Measurements from ENCODE around the gene ALOXE3.

DNA sequence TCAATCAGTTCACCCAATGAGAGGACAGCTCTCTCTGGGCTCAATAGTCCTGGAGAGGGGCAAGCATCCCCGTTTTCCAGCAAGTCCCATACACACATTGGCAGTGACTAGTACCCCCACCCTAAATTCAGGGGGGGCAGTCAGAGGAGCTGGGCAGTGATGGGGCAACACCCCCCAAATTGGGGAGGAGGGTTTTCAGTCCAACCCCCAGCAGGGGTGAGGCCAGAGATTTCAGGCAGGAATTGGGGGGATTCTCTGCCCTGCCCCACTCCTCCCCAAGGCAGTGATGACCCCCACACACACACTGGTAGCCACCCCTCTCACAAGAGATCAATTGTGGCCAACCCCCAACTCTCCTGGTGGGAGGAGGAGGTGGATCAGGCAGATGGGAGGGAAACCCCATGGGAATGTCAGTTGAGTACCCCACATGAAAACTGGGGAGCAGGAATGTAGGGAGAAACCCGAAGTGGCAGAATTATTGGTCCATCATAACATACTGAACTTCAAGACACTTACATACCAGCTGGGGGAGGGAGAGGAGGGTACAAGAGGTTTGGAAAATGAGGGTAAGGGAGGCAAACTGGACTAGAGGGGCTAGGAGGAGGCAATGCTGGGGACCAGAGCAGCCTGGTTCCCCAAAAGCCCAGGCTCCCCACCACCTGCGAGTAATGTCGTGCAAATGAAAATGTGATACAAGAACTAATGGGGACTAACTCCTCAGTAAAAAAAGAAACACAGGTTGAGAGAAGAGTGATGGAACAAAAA, 41.3 kb upstream of the ALOXE3 start:
- TF ChIP-seq, protein P1, sequence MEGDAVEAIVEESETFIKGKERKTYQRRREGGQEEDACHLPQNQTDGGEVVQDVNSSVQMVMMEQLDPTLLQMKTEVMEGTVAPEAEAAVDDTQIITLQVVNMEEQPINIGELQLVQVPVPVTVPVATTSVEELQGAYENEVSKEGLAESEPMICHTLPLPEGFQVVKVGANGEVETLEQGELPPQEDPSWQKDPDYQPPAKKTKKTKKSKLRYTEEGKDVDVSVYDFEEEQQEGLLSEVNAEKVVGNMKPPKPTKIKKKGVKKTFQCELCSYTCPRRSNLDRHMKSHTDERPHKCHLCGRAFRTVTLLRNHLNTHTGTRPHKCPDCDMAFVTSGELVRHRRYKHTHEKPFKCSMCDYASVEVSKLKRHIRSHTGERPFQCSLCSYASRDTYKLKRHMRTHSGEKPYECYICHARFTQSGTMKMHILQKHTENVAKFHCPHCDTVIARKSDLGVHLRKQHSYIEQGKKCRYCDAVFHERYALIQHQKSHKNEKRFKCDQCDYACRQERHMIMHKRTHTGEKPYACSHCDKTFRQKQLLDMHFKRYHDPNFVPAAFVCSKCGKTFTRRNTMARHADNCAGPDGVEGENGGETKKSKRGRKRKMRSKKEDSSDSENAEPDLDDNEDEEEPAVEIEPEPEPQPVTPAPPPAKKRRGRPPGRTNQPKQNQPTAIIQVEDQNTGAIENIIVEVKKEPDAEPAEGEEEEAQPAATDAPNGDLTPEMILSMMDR (conservative IDR thresholded peaks at IDR 0.05; ENCODE audit: low read length): no peak
- TF ChIP-seq EZH2phosphoT487 (IDR thresholded peaks at IDR 0.05; ENCODE audit: borderline replicate concordance): no peak
